Measurements from ENCODE around the gene IL32.

IL32 gene

DNA sequence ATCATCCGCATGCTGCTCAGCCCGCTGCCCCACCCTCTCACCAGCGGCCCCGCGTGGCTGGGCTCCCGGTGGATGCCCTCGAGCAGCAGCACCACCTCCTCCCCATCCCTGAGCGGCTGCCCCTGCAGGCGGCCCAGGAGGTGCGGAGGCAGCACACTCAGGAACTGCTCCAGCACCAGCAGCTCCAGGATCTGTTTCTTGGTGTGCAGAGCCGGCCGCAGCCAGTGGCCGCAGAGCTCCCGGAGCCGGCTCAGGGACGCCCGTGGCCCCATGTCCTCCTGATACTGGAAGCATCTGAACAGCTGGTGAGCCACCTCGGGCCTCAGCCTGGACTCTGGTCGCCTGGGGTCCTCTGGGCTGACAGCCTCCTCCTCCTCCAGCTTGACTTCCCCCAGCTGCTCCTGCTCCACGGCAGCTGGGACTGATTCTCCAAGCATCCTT, 27.1 kb downstream of the IL32 start:
- no peak for DNase-seq

DNA sequence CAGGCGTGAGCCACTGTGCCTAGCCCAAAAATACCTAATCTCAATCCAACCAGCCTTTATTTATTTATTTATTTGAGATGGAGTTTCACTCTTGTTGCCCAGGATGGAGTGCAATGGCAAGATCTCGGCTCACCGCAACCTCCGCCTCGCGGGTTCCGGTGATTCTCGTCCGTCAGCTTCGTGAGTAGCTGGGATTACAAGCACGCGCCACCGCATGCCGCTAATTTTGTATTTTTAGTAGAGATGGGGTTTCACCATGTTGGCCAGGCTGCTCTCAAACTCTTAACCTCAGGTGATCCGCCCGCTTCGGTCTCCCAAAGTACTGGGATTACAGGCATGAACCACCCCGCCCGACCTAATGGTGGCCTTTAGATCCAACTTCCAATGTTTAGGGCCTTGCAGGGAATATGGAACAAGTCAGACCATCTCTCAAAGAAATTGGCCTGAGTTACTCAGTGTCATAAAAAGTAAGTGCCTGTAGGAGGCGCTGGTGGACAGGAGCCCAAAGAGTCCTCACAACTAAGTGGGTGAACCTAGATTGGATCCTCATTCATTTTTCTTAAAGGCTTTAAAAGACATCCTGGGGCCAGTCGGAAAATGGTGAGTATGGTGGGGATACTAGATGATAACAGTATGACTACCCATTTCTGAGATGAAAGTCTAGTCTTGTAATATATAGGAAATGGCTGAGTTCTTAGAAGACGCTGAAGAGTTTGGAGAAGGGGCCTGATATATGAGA, 29.0 kb downstream of the IL32 start:
- no peak for DNase-seq

DNA sequence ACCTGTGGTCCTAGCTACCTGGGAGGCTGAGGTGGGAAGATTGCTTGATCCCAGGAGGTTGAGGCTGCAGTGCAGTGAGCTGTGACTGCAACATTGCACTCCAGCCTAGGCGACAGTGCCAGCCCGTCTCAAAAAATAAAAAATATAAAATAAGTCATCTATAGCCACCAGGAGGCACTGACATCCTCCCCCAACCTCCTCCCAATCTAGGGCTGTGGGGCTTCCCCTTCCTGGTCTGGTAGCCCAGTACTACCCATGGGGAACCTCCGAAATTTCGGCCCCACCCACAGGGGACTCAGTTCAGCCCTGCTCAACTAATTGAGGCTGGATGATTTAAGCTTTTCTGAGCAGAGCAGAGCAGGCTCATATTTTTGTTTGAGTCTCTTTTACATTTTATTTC, 30.4 kb downstream of the IL32 start:
- no peak for DNase-seq

DNA sequence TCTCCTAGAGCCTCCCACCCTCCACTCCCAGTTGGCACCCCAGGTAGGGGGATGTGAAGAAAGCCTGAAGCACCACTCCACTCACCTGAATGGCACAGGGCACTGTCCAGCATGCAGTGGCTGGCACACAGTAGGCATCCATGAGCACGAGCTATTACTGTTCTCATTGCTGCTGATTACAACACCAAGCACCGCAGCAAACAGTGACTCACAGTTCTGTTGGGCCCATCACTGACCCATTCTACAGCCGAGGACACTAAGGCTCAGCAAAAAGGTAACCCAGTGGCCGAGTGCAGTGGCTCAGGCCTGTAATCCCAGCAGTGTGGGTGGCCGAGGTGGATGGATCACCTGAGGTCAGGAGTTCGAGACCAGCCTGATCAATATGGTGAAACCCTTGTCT, 30.9 kb downstream of the IL32 start:
- DNase-seq, result no peak

DNA sequence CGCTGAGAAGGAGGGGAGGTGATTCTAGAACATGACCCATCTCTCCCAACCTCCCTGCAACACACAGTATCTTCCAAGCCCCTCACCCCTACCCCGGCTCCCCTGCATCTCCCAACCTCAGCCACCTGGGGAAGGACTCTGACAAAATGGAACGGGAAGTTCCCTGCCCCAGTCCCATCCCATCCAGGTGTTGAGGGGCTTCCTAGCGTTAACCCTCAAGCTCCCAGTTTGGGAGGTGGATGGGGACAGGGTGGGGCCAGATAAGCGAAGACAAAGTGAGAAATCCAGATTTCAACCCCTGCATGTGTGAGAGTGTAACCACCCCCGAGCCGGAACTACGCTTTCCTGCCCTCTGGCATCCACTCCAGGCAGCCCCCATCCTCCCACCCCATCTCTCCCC, 31.8 kb downstream of the IL32 start:
- DNase-seq, result no peak

DNA sequence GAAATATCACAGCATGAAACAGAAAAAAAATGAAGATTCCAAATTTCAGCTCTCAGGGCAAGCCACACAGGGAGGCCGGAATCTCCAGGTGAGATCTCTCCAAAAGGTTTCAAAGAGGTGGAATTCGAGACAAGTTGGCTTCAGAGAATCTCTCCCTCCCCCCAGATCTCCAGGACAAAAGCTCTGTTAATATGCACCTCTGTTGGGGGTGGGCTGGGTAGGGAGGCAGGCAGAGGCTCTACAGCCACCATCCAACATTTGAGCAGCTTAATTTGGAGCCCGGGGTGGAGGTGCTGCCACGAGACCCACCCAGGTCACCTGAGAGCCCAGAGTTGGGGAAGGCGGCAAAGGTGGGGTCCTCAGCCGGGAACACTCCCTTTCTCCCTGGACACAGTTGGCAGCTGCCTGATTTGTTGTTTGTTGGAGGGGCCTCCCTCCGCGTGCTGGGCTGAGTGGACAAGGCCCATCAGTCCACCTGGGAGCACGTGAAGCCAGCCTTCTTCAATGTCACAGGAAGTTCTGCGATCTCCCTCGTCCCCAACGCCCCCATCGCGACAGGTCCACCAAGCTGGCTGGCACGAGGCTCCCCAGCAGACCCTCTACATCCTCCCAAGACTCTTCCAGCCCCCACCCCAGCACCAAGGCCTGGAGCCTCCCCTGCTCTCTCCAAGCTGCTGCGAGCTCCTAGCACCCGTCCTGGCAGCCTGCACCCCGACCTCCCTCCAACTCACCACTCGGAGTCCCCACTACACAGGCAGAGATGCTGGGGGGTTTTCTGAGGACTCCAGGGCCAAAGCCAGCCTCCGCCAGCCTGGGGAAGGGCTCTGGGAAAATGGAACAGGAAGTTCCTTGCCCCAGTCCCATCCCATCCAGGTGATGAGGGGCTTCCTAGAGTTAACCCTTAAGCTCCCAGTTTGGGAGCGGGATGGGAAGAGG, 33.3 kb downstream of the IL32 start, which contains the start of gene ZSCAN10:
Gene ZSCAN10 (minus strand): TSS at position 836 of the 936 bp plus-strand sequence. CDS start 6,357 bp downstream, outside the sequence.
- no peak for DNase-seq

DNA sequence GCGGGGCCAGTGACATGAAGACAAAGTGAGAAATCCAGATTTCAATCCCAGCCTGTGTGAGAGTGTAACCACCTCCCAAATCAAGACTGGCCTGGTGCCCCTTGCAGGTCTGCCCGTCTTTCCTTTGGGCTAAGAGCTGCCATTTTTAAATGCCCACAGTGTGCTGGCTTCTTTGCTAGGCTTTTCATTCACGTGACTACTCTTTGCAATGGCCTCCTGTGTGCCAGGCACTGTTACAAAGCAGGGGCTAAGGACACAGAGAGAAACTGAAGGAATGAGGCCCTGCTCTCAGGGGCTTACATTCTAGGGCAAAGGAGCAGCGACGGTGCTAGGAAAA, 33.9 kb downstream of the IL32 start:
- DNase-seq, result no peak

DNA sequence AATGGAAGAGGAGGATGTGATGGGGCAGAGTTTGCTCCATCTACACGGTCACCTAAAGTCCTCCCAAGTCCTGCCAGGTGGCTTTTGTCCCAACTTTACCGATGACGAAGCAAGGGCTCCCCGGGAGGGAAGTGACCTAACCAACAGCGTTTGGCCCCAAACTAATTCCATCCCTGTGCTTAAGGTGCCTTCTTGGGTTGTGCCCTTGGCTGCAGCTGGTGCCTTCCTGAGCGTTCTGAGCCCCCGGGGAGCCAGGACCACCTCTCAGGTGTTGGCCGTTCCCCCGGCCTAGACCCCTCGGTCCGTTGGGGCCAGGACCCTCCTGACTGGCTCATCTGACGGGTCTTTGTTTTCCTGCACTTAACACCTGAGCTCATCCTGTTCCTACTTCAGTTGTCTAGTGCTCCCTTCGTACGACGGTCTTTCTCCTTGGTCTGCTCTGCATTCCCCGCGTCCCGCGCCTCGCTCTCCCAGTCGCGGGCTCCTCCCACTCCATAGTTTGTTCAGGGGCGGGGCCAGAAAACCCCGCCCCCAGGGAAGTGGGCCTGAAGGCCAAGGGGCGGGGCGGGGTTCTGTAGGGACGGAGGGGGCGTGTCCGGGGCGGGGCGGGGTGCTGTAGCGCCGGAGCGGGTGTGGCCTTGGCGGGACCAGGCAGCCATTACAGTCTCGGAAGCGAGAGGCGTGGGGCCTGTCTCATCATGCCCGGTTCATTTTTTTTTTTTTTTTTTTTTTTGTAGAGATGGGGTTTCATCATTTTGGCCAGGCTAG, 34.5 kb downstream of the IL32 start:
- DNase-seq, result peak; percentile 88

DNA sequence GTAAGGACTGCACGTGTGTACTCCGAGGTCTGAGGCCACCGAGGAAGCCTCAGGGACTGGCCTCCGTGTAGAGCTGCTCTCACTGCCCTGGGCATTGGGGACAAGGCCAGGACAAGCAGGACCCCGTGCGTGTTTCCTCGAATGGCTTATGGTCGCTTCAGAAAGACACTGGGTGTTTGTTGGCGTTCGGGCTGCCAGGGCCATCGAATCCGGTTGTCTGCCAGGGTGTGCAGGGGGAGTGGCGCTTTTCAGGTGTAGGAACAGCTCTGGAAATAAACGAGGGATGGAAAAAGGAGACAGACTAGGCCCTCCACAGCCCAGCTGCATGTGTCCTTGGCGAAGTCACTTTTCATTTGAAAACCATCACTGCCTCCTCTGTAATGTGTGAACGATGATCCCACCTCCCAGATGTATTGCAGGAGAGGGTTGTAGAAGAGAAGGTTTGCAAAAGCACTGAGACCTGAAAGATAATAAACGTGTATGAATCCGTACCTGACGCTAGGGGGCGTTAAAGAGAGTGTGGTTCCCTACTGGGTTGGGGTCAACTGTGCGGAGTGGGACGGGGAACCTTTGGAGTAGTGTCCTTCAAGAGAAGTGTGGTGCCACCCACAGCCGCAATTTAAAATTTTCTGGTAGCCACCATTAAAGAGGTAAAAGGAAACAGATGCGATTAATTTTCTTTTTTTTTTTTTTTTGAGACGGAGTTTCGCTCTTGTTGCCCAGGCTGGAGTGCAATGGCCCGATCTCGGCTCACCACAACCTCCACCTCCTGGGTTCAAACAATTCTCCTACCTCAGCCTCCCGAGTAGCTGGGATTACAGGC, 35.8 kb downstream of the IL32 start:
- no peak for DNase-seq

DNA sequence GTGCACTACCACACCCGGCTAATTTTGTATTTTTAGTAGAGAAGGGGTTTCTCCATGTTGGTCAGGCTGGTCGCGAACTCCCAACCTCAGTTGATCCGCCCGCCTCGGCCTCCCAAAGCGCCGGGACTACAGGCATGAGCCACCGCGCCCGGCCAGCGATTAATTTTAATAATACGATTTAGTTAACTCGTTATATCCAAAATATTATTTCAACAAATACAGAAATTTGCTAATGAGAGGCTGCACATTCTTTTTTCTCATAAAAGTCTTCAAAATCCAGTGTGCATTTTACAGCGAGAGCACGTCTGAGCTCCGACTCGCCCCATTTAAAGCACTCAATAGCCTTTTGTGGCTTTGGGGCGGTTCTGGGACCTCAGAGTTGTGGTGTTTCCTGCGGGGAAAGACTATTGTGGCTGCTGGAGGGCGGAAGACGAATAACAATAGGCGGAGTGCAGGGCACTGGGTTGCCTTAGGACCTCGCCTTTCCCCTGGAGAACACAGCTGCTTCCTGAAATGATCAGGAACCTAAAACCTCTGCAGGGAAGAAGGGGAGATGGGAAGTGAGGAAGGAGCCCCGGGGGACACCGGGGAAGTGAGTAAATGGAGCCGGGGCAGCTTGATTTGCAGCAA, 36.5 kb downstream of the IL32 start:
- DNase-seq, result no peak

DNA sequence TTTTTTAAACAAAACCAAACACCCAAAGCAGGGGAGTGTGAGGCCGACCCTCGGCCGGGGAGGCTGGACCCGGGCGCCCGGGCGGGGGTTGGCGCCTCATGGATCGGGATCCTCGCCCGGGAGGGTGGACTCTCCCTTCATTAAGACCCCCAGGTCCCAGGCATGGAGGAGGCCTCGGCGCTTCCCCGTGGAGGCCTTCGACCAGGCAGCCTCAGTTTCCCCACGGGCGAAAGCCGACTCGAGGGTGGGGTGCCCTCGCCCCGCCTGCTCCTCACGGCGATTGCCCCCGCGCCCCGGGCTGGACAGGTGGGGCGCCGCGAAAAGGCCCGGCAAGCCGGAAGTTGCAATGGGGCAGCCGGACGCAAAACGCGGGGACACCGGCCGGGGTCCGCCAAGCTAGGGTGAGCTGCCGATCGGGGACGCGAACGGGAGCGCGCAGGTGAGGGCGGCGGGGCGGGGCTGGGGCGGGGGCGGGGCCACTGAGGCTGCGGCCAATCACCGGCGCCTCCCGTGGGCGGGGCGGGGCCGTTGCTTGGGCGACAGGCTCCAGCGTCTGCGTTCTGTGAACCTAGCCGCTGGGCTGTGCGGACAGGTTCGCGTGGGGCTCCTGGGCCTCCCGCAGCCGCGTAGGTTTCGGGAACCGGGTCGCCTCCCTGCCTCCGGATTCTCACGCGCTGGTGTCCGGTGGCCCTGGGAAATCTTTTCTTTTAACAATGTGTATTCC, 40.9 kb downstream of the IL32 start:
- peak; percentile 97 for DNase-seq

DNA sequence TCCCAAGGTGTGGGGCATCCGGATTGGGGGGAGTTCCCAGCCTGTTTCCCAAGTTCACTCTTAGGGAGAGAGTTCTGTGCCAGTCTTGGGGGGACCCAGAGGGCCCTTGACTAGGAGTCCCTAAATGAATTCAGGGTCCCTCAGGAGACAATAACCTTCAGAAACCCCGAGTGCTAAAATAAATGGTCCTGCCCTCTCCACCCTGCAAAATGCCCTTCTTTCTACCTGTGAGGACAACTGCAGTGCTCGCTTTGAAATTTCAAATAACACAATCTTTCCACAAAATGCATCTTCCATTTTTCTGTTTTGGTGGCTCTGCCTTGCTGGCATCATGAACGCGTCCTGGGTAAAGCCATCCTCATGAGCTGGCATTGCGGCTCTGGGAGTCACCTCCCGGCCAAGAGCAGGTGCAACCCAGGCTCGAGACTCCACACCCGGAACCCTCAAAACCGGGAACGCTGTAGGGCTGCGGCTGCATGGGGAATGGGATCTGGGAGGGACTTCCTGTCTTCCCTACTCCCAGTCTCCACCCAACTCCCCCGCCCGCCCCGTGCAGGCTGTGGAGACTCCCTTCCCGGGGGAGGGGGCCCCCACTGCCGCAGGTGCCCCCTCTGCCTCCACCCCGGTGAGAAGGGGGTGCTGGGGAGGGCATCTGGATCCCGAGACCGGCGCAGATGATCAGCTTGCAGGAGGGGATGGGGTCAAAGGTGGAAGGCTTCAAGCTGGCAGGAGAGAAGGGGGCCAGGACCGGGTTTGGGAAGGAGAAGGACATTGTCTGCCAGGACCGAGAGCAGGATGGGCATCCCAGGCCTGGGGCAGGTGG, 46.8 kb downstream of the IL32 start, which contains the start of gene ZNF205:
Gene ZNF205 (plus strand): TSS at position 529 of the 823 bp plus-strand sequence. CDS start 845 bp downstream, outside the sequence.
- peak; percentile 86 for DNase-seq

DNA sequence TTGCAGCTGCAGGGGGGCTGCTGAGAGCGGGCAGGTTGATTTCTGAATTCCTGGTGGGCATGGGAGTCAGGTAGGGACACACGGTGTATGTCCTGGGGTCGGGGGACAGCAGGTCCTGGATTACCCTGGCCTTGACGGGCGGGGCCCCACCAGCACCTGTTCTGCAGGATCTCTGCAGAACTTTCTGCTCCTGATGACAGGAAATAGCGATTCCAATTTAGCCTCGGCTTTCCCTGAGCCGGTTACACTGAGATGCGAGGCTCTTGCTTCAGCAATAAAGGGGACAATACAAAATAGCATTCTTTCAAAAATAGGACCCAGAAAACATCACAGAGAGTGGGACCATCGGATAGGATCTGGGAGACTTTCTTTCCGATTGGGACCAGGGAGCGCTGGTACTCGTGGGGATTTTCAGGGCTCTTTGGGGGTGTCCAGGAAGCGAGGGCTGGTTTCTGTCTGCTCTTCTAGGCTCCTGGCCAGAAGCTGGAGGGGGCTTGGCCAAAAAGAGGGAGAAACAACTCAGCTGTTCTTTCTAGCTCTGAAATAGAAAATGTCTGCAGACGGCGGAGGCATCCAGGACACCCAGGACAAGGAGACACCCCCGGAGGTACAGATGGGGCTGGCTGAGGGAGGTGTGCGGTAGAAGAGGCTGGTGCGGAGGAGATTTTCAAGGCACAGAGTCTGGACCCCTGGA, 47.6 kb downstream of the IL32 start:
- DNase-seq, result peak; percentile 57

DNA sequence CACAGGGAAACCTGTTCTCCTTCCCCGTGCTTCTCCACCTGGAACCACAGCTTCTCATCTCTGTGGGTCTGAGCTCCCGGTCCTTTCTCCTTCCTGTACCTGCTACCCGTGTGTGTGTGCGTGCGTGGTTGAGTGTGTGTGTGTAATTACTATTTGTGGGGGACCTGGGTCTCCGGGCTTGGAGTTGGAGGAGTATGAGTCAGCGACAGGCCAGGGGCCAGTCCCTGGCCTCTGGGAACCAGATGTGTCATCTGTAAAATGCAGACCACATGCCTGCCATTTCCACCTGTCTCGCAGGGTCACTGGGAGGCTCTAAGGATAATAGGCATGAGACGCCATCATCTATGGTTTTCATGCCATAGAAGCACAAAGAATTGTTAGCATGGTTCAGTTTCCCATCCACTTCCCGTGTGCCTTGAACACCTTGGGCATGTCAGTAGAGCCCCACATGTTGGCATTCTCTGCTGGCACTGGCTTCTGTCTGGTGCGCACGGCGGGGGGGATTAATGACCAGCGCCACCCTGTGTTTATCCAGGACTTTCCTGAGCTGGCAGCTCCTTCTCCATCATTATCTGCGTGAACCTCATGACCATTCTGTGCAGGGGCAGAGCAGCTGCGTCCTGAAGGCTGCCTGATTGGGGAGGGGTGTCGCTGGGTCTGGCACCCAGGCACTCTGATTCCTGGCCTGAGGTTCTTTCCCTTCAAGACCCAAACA, 48.5 kb downstream of the IL32 start:
- no peak for DNase-seq

DNA sequence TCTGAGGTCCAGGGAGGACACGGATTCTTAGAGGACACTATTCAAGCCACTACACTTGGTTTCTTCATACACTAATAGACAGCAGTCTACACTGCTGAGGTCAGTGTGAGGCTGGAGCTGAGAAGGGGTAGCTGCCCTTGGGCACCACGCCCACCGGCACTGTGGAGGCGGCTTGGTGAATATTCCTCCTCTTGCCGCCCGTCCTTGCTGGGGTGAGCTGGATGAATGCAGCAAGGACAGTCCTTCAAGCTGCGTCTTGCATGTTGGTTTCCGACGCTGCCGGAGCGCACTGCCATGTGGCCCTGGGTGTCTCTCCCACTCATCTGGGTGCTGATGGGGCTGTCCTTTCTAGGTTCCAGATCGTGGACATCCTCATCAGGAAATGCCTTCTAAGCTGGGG, 49.6 kb downstream of the IL32 start:
- DNase-seq, result no peak

DNA sequence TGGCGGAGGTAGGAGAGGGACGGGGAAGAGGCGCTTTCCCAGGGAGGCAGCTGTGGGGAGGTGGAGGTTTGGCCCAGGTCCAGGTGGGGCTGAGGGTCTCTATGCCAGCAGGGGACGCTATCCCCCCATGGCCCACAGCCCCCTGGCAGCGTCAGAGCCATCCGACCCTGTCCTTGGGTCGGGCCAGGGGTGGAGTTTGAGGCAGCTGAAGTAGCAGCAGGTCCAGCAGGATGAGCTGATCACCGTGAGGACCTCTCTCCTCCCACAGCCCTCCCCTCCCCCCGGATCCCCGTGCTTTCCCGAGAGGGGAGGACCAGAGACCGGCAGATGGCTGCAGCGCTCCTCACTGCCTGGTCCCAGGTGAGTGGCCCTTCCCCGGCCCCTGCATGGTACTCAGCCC, 50.1 kb downstream of the IL32 start:
- DNase-seq, result no peak

DNA sequence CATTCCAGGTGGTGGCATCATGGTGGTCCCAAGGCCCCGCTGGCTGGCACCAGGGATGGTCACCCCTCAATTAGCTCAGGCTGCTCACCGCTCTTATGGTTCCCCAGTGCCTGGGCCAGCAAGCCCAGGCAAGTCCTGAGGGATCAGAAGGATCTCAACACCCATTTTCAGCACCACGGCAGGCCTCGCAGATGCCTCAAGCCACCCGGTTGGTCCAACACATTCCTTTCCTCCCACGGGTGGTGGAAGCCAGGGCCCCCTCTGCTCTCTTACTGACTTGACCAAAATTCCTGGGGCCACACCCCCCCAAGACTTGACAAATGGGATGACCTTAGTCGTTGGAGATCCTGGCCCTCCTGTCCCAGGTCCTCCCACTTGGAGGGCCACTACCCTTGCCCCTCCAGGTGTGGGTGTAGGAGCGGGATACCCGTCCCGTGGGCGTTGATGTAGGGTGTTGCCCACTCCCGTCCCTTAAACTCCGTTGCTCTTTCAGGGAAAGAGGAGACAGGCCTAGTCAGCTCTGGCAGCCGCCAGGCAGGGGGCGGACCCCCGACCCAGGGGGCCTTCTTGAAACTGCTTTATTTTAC, 52.9 kb downstream of the IL32 start:
- DNase-seq, result no peak

DNA sequence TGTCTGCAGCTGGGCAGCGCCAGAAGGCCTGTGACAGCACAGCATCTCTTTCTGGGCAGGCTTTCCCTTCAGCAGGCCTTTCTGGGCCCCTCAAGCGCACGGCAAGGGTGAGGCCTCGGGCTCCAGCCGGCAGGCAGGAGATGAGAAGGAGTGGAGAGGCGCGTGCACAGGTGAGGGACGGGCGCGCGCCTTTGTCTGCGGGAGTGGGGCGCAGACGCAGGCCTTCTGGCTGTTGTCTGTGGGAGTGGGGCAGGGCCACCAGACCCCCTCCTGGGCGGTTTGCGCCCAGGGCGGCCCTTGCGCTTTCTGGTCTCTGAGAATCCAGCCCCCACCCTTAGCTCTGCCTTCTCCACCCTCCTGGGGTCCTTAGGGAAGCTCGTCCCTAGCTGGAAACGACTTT, 53.4 kb downstream of the IL32 start:
- no peak for DNase-seq
